ENCODE results near the gene SLC2A9.
"Not testable (repeated sequence)": the region's sequence is repeated elsewhere in the genome, so short reads cannot be mapped to it uniquely, and the experiment has no call there.

SLC2A9 gene

GRCh38 chr4:9981899-9982298, 39.4 kb downstream of the SLC2A9 start:
- not testable (repeated sequence) for H3K4me1 Mint-ChIP-seq (ENCODE audit: low read depth); H3K36me3 Mint-ChIP-seq (ENCODE audit: low read depth); H3K4me3 Mint-ChIP-seq; H3K9me3 Mint-ChIP-seq; H3K27ac Mint-ChIP-seq; H3K27me3 Mint-ChIP-seq (ENCODE audit: low read depth)

- no peak overlapping the region for H3K4me3 Mint-ChIP-seq
- H3K4me1 Mint-ChIP-seq (ENCODE audit: low read depth): peaks cover 4% of the 10 kb centered on the region
These were observed 40.4 kb downstream of the SLC2A9 start for GRCh38 chr4:9980898-9981297.

GRCh38 chr4:9979101-9979701, 42.1 kb downstream of the SLC2A9 start:
- Mint-ChIP-seq H3K27me3 (ENCODE audit: low read depth) (no peaks in the 10 kb centered on the region), H3K4me3 (no peak overlapping the region), H3K4me1 (ENCODE audit: low read depth) (peaks cover 4% of the 10 kb centered on the region), H3K9me3 (peaks cover 15% of the 10 kb centered on the region), H3K36me3 (ENCODE audit: low read depth) (no peaks in the 10 kb centered on the region), H3K27ac (no peak overlapping the region)

More at GRCh38 chr4:9980898-9981297, 40.4 kb downstream of the SLC2A9 start:
- Mint-ChIP-seq H3K9me3 (peaks cover 10% of the 10 kb centered on the region), H3K27ac (no peak overlapping the region), H3K27me3 (ENCODE audit: low read depth) (no peaks in the 10 kb centered on the region), H3K36me3 (ENCODE audit: low read depth) (no peaks in the 10 kb centered on the region)

- H3K9me3 Mint-ChIP-seq: peaks cover 24% of the 10 kb centered on the region
- H3K4me3 Mint-ChIP-seq: no peak overlapping the region
- H3K27ac Mint-ChIP-seq: no peak overlapping the region
These were observed 43.7 kb downstream of the SLC2A9 start for GRCh38 chr4:9977518-9978031.

GRCh38 chr4:9976781-9977180, 44.5 kb downstream of the SLC2A9 start:
- Mint-ChIP-seq H3K9me3 (peaks cover 22% of the 10 kb centered on the region), H3K27me3 (ENCODE audit: low read depth) (no peaks in the 10 kb centered on the region), H3K4me1 (ENCODE audit: low read depth) (peaks cover 7% of the 10 kb centered on the region), H3K27ac (no peak overlapping the region), H3K4me3 (no peak overlapping the region), H3K36me3 (ENCODE audit: low read depth) (peaks cover 5% of the 10 kb centered on the region)

More at GRCh38 chr4:9977518-9978031, 43.7 kb downstream of the SLC2A9 start:
- no peaks in the 10 kb centered on the region for H3K27me3 Mint-ChIP-seq (ENCODE audit: low read depth)
- peaks cover 2% of the 10 kb centered on the region for H3K36me3 Mint-ChIP-seq (ENCODE audit: low read depth)
- peaks cover 4% of the 10 kb centered on the region for H3K4me1 Mint-ChIP-seq (ENCODE audit: low read depth)

- H3K4me1 Mint-ChIP-seq (ENCODE audit: low read depth): peaks cover 12% of the 10 kb centered on the region
- H3K27ac Mint-ChIP-seq: no peak overlapping the region
- H3K9me3 Mint-ChIP-seq: peaks cover 22% of the 10 kb centered on the region
- H3K36me3 Mint-ChIP-seq (ENCODE audit: low read depth): peaks cover 5% of the 10 kb centered on the region
- no peak overlapping the region for H3K4me3 Mint-ChIP-seq
- no peaks in the 10 kb centered on the region for H3K27me3 Mint-ChIP-seq (ENCODE audit: low read depth)
These were observed 45.0 kb downstream of the SLC2A9 start for GRCh38 chr4:9976293-9976692.

GRCh38 chr4:9971711-9972110, 49.6 kb downstream of the SLC2A9 start:
- H3K27me3 Mint-ChIP-seq (ENCODE audit: low read depth): no peaks in the 10 kb centered on the region
- H3K4me1 Mint-ChIP-seq (ENCODE audit: low read depth): peaks cover 30% of the 10 kb centered on the region
- H3K27ac Mint-ChIP-seq: no peak overlapping the region
- peaks cover 12% of the 10 kb centered on the region for H3K36me3 Mint-ChIP-seq (ENCODE audit: low read depth)
- H3K9me3 Mint-ChIP-seq: peaks cover 30% of the 10 kb centered on the region
- H3K4me3 Mint-ChIP-seq: no peak overlapping the region

GRCh38 chr4:9970399-9971011, 50.8 kb downstream of the SLC2A9 start:
- Mint-ChIP-seq H3K27me3 (ENCODE audit: low read depth) (no peaks in the 10 kb centered on the region), H3K27ac (peak overlapping the region; percentile 65), H3K9me3 (peaks cover 30% of the 10 kb centered on the region), H3K36me3 (ENCODE audit: low read depth) (peaks cover 12% of the 10 kb centered on the region), H3K4me1 (ENCODE audit: low read depth) (peaks cover 29% of the 10 kb centered on the region), H3K4me3 (peak overlapping the region; percentile 49)

GRCh38 chr4:9969526-9970398, 51.5 kb downstream of the SLC2A9 start:
- H3K4me1 Mint-ChIP-seq (ENCODE audit: low read depth): peaks cover 29% of the 10 kb centered on the region
- H3K27ac Mint-ChIP-seq: peak overlapping the region; percentile 65
- peaks cover 29% of the 10 kb centered on the region for H3K9me3 Mint-ChIP-seq
- H3K36me3 Mint-ChIP-seq (ENCODE audit: low read depth): peaks cover 12% of the 10 kb centered on the region
- H3K27me3 Mint-ChIP-seq (ENCODE audit: low read depth): no peaks in the 10 kb centered on the region
- peak overlapping the region; percentile 49 for H3K4me3 Mint-ChIP-seq

GRCh38 chr4:9968472-9968871, 52.8 kb downstream of the SLC2A9 start:
- H3K4me1 Mint-ChIP-seq (ENCODE audit: low read depth): peaks cover 30% of the 10 kb centered on the region
- peaks cover 4% of the 10 kb centered on the region for H3K27me3 Mint-ChIP-seq (ENCODE audit: low read depth)
- H3K4me3 Mint-ChIP-seq: no peak overlapping the region
- peaks cover 24% of the 10 kb centered on the region for H3K9me3 Mint-ChIP-seq
- H3K36me3 Mint-ChIP-seq (ENCODE audit: low read depth): peaks cover 12% of the 10 kb centered on the region
- no peak overlapping the region for H3K27ac Mint-ChIP-seq

- no peak overlapping the region for H3K4me3 Mint-ChIP-seq
- peaks cover 7% of the 10 kb centered on the region for H3K27me3 Mint-ChIP-seq (ENCODE audit: low read depth)
- peaks cover 21% of the 10 kb centered on the region for H3K9me3 Mint-ChIP-seq
- peaks cover 13% of the 10 kb centered on the region for H3K4me1 Mint-ChIP-seq (ENCODE audit: low read depth)
- H3K27ac Mint-ChIP-seq: no peak overlapping the region
- H3K36me3 Mint-ChIP-seq (ENCODE audit: low read depth): peaks cover 7% of the 10 kb centered on the region
These were observed 56.4 kb downstream of the SLC2A9 start for GRCh38 chr4:9964879-9965278.

GRCh38 chr4:9963328-9963727, 58.0 kb downstream of the SLC2A9 start:
- H3K27me3 Mint-ChIP-seq (ENCODE audit: low read depth): peaks cover 7% of the 10 kb centered on the region
- peaks cover 11% of the 10 kb centered on the region for H3K9me3 Mint-ChIP-seq
- no peak overlapping the region for H3K27ac Mint-ChIP-seq

GRCh38 chr4:9962611-9963314, 58.5 kb downstream of the SLC2A9 start:
- Mint-ChIP-seq H3K36me3 (ENCODE audit: low read depth) (no peaks in the 10 kb centered on the region), H3K4me1 (ENCODE audit: low read depth) (peaks cover 3% of the 10 kb centered on the region), H3K9me3 (peaks cover 8% of the 10 kb centered on the region), H3K27ac (no peak overlapping the region), H3K27me3 (ENCODE audit: low read depth) (peaks cover 7% of the 10 kb centered on the region), H3K4me3 (no peak overlapping the region)

More at GRCh38 chr4:9963328-9963727, 58.0 kb downstream of the SLC2A9 start:
- no peak overlapping the region for H3K4me3 Mint-ChIP-seq
- H3K36me3 Mint-ChIP-seq (ENCODE audit: low read depth): peaks cover 1% of the 10 kb centered on the region
- peaks cover 6% of the 10 kb centered on the region for H3K4me1 Mint-ChIP-seq (ENCODE audit: low read depth)

GRCh38 chr4:9954468-9954867, 66.8 kb downstream of the SLC2A9 start:
- Mint-ChIP-seq H3K4me1 (ENCODE audit: low read depth) (no peaks in the 10 kb centered on the region), H3K27me3 (ENCODE audit: low read depth) (no peaks in the 10 kb centered on the region), H3K27ac (no peak overlapping the region), H3K4me3 (no peak overlapping the region), H3K9me3 (no peaks in the 10 kb centered on the region), H3K36me3 (ENCODE audit: low read depth) (no peaks in the 10 kb centered on the region)

All from T-helper 1 cell treated with Interleukin-12 subunit alpha and Interleukin-12 subunit beta and Interleukin-4 antibody, amounts not matched to agents 30 μg/mL and 1 μg/mL, for 36 hours (primary cell).